NCI-H187 (cell line): Measurements from ENCODE around the gene RTRAF.

Experiments used
- DNase-seq, 2 experiments: peaks; one replicate each; lab custom pipeline; 2025; lab: John Stamatoyannopoulos, UW

The RTRAF gene

DNA sequence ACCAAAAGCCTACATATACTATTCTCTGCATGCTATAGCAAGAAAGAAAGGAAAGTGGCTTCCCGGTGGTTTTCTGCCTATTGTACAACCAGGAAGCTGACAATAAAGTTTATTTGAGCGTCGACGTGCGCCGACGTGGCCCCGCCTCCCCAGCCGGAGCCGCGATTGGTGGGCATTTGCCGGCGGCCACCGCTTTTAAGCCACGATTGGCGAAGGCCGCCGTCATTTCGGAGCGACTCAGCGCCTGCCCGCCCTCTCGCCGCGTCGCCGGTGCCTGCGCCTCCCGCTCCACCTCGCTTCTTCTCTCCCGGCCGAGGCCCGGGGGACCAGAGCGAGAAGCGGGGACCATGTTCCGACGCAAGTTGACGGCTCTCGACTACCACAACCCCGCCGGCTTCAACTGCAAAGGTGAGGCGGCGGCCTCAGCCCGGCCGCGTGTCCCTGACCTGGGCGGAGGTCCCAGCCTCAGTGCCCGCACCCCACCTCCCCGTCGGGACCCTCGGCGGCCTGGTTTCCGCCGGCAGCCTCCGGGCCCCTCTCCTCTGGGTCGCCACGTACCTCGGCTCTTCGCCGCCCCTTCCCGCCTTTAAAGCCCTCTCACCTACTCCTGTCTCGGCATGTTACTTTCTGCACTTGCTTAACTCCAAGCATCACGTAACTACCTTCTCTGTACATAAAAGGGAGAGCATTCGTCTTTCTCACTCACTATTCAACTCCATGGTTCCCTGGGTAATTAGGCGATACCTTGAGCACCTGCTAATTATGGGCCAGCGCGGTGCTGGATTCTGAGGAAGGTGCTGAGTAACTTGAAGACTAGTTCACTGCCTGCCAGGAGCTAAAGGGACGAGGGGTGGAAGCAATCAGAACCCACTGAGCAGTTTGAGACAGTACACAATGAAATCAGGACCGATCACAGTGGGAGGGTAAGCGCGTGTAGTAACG lies at the start of gene RTRAF:
Gene RTRAF (plus strand): TSS at position 254 of the 942 bp plus-strand sequence. CDS start 94 bp downstream, at position 348.
- peak; percentile 91 to 94 for DNase-seq

DNA sequence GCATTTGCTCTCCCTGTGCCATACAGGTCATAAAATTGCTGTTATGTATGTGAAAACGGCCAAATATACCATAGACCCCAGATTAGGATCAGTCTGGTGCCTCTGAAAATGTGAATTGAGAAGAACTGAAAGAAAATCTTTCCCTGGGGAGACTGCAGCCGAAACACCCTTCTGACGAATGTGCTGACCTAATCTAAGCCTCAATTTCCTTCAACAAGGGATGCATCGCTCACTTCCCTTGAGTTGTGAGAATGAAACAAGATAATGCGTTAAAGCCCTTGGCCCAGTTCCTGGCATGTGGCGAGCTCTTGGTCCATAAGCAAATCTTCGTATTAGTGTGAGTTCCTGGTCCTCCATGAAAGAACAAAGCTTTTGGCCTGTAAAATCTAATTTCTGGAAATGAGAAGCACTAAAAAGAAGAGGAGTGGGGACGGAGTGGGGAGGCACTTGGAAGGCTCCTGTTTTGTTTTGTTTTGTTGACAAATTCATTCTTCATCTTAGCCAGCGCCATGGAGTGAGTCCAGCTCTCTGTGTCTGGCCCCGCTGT lies 49.5 kb upstream of the RTRAF start:
- no peak for DNase-seq

DNA sequence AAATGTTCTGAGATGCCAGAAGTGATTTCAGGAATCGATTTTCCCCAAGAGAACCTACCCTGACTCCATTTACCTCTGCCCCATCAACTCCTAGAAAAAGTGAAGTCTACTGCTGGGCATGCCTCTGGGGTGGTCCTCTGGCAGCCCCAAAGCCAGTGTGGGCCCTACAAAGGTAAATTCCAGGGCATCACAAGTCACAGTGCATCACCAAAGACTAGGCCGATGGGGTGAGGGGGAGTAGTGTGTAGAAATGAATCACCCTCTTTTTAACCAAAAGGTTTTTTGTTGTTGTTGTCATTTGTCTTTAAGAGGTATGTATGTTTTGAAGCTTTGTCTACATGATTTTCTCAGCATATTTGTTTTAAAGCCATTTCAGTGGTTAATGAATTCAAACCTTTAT lies 46.4 kb upstream of the RTRAF start:
- DNase-seq: no peak

GRCh38 chr14:51950007-51950406 lies 39.3 kb upstream of the RTRAF start:
- DNase-seq: no peak

- DNase-seq: no peak
Measured at GRCh38 chr14:51951656-51952055, 37.7 kb upstream of the RTRAF start.

- no peak for DNase-seq
Measured at GRCh38 chr14:51954031-51954430, 35.3 kb upstream of the RTRAF start.

DNA sequence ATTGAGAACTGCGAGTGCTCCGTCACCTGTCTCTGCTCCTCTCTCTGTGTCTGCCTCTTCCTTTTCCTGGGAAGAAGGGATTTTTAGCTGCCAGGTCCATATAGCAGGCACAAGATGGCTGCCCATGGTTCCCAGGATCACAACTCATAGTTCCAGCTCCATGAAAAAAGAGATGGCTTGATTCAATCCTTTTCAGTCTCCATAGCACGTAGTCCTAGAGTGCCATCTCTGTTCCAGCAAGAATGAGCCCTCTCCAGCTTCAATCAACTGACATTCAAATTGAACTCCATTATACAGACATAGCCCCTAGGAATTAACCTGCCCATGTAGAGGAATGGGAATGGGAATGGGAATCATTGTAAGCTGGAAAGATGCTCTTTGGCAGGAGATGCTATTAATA lies 34.7 kb upstream of the RTRAF start:
- DNase-seq: no peak

GRCh38 chr14:51957950-51958349 lies 31.4 kb upstream of the RTRAF start:
- DNase-seq: no peak

DNA sequence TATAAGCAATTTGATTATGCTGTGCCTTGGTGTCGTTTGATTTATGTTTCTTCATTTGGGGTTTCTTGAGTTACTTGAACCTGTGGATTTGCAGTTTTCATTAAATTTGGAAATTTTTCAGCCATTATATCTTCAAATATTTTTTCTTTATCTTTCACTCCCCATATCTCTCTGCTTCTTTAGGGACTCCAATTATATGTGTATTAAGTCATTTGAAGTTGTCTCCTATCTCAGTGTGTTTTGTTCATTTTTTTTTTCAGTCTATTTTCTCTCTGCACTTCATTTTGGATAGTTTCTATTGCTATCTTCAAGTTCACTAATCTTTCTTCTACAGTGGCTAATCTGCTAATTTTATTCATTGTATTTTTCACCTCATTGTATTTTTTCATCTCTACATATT lies 29.4 kb upstream of the RTRAF start:
- no peak for DNase-seq

DNA sequence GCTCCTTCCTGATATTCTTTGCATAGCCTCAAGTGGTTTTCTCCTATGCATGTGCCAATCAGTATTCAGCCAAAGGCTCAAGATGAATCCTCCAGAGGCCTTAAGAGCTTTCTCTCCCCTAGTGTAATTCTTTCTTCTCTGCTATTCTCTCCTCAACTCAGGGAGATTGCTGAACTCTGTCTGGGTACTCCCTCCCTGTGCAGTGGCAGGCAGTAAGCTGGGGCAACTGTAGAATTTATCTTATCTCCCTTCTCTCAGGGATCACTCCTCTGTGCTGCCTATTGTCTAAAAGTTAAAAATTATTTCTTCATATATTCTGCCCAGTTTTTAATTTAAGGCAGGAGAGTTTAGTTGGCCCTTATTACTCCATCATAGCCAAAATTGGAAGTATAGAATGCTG lies 28.5 kb upstream of the RTRAF start:
- DNase-seq: no peak

- no peak for DNase-seq
Measured at GRCh38 chr14:51962711-51963110, 26.6 kb upstream of the RTRAF start.

DNA sequence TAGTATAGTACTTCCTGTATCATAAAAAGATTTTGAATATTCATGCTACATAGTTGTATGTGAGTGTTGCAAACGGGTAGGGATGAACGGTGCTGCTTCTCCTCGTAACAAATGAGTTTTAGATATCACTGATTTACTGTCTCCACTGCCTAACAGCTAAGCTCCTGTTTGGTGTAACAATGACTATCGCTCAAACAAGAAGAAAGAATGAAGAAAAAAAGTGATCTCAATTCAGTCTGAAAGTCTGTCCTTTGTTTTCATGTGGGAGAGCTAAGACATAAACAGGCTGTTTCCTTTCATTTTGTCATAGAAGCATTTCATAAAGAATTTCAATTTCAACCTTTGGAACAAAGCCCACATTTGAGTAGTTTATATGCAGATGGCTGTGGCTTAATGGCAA lies 26.1 kb upstream of the RTRAF start:
- DNase-seq: no peak

DNA sequence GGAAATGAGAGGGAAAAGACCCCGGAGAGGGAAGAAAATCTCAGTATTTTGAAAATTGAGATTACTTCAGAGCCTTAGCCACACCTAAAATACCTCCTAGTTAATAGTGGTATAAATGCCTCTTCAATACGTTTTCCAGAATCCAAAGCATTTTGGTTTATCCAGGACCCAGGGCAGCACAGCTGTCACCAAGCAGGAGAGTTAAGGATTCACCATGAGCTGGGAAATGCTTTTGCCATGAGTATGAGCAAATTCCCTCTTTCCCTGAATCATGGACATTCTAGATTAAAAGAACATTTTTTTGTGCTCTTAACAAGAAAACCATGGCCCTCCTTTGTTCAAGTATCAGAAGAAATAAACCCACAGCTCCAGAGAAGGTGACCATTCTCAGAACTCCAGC lies 21.8 kb upstream of the RTRAF start:
- DNase-seq: no peak

DNA sequence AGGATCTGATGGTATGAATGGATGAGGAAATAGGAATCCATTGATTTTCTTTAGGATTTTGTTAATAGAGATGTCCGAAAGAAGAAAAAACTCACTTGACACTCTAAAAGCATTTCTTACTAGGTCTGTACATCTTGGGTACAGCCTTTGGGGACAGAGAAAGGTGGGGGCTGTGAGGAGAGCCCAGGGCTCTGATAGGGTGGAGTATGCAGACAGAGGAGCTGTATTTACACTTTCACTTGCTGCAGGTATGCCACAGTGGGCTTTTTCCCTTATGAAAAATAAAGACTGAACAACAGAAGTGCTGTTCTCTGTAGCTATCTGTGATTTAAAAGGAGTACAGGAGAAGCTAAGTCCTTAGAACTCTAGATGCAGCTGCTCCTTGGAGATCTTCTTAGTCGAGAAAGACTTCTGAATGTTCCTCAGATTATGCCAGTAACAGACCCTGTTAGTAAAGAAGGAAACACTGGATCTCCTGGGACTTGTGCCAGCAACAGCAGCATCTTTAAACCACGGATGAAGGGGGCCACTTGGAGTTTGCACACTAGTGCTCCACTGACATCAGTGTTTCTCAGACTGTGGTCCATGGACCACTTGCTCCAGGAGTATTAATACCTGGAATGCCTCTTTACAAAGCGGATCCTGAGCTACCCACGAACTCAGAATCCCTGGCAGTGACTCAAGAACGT lies 19.4 kb upstream of the RTRAF start:
- DNase-seq: no peak

DNA sequence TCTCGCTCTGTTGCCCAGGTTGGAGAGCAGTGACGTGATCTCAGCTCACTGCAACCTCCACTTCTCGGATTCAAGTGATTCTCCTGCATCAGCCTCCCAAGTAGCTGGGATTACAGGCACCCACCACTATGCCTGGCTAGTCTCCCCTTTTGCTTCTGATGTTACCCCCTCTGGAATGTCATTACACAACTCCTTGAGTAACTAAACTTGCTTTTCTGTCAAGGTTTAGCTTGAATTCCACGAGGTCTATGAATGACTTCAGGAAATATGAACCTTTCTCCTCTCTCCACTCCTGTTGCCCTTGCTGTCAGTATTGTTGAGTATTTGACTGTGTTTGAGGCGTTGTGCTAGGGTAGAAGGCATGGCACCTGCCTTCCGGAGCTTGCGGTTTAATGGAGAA lies 16.8 kb upstream of the RTRAF start:
- DNase-seq: no peak

DNA sequence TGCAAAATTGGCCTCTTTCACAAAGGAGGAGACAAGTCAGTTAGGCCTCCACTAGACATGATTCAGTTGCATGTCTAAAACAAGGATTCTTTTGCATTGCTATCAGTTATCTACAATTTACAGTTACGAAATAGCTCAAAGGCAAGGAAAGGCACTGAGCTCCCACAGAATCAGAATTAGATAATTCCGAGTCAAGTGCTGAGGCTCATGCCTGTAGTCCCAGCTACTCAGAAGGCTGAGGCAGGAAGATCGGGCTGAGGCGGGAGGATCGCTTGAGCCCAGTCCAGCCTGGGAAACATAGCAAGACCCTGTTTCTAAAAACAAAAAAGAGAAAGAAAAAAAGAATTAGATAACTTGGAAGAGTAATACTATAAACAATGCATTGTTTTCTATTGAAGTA lies 12.3 kb upstream of the RTRAF start:
- DNase-seq: no peak

GRCh38 chr14:51978681-51979085 lies 10.7 kb upstream of the RTRAF start:
- no peak for DNase-seq

DNA sequence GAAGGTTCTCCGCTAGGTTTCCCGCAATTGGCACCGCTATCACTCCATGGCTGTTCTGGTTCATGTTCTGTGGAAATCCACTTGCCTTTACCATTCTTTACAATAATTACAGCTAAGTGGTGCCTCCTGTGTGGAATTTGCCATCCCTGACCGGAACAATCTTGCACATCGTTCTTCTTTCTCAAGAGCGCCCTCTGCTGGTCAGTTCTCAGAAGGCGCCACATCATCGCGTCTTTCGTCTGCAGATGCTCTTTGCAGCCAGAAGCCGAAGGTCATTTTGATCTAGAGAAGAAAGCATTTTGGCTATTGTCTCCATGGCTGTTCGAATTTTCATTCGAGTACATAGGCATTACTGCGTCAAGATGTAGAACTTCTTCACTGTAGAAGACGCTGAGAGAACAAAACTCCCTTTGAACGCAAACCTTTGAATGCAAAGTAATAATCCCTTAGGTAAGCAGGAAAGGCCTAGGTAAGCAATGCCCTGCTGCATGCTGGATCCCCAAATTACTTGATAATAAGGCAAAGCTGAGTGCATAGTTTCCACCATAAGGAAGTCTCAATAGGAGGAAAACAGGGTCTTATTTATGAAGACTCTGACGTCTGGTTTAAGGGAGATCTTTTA lies 10.1 kb upstream of the RTRAF start:
- DNase-seq: peak; percentile 78 to 88

DNA sequence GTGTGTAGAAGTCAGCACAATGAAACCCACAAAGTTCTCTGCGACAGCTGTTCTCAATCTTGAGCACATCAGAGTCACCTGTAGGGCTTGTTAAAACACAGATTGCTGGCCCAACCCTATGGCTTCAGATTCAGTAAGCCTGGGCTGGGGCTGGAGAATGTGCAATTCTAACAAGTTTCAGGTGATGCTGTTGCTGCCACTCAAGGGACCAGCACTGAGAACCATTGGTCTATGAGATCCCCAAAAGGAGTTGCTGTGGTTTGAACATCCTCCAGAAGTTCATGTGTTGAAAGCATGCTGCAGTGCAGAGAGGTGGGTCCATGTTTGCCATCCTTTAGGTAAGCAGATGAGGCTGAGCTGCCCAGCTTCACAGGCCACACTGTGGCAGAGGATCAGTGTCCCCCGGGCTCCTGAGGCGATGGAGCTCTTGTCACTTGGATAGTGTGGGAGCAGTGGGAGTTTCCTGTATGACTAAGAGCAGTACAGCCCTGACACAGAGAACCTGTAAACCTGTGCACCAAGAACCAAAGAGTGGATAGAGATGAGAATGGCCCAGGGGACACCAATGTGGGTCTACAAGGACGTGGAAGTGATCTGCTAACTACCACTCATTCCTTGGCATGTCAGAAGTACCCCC lies 8.0 kb upstream of the RTRAF start:
- DNase-seq: no peak

DNA sequence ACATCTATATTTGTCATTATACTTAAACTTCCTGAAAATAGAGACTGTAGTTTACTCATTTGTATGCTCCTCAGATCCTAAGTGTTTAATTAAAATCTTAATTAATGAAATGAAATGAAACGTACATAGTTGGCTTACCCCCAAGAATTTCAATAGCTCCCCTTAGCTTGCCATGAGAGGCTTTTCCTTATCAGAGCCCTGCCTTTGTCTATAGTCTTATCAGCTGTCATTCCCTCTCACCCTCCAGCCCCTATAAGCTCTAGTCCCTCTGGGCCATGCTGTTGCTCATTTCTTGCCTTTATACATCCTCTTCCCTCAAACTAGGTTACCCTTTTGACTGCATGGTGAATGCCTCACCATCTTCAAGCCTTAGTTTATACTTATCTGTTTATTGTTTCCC lies 1.1 kb upstream of the RTRAF start:
- no peak for DNase-seq

DNA sequence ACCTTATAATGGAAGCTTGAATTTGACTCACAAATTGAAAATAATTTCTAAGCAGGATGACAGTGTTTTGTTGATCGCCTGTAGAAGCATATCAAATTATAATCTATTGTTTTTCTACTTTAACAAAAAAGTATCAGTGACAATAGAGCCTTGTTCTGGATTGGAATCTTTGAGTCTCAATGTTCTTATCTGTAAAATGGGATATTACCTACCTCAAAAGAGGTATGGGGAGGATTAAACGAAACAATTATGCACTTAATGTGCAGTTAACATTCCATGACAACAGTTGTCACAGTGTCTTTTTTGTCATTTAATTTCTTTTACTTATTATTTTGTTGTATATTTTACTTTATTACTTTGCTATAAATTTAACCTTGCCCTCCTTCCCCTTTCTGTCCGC lies 1.1 kb downstream of the RTRAF start:
- DNase-seq: no peak

- no peak for DNase-seq
Measured at GRCh38 chr14:51993285-51993920, 4.1 kb downstream of the RTRAF start.
